ENCODE results near the gene MACROD2.
"Not testable (repeated sequence)": the region's sequence is repeated elsewhere in the genome, so short reads cannot be mapped to it uniquely, and the experiment has no call there.

MACROD2 gene

GRCh38 chr20:15332711-15333160 is 1337.4 kb downstream of the MACROD2 start:
- DNase-seq (ENCODE audit: low read depth, low spot score) = no peak

GRCh38 chr20:15333170-15333569 is 1337.9 kb downstream of the MACROD2 start:
- DNase-seq (ENCODE audit: low read depth, low spot score) = no peak

GRCh38 chr20:15336011-15336410 is 1340.7 kb downstream of the MACROD2 start:
- DNase-seq (ENCODE audit: low read depth, low spot score) = no peak

- no peak for DNase-seq (ENCODE audit: low read depth, low spot score)
These were observed 1341.2 kb downstream of the MACROD2 start for GRCh38 chr20:15336536-15336935.

- no peak for DNase-seq (ENCODE audit: low read depth, low spot score)
These were observed 1343.9 kb downstream of the MACROD2 start for GRCh38 chr20:15339264-15339663.

GRCh38 chr20:15342991-15343523 is 1347.7 kb downstream of the MACROD2 start:
- DNase-seq (ENCODE audit: low read depth, low spot score) = no peak

GRCh38 chr20:15345287-15345686 is 1350.0 kb downstream of the MACROD2 start:
- DNase-seq (ENCODE audit: low read depth, low spot score) = no peak

- DNase-seq (ENCODE audit: low read depth, low spot score) = no peak
These were observed 1351.5 kb downstream of the MACROD2 start for GRCh38 chr20:15346657-15347280.

- DNase-seq (ENCODE audit: low read depth, low spot score) = no peak
These were observed 1363.7 kb downstream of the MACROD2 start for GRCh38 chr20:15359056-15359455.

- no peak for DNase-seq (ENCODE audit: low read depth, low spot score)
These were observed 1367.5 kb downstream of the MACROD2 start for GRCh38 chr20:15362849-15363248.

GRCh38 chr20:15364781-15365180 is 1369.5 kb downstream of the MACROD2 start:
- no peak for DNase-seq (ENCODE audit: low read depth, low spot score)

GRCh38 chr20:15370370-15370769 is 1375.1 kb downstream of the MACROD2 start:
- no peak for DNase-seq (ENCODE audit: low read depth, low spot score)

GRCh38 chr20:15374682-15375081 is 1379.4 kb downstream of the MACROD2 start:
- no peak for DNase-seq (ENCODE audit: low read depth, low spot score)

- no peak for DNase-seq (ENCODE audit: low read depth, low spot score)
These were observed 1380.5 kb downstream of the MACROD2 start for GRCh38 chr20:15375836-15376235.

GRCh38 chr20:15377603-15378002 is 1382.3 kb downstream of the MACROD2 start:
- not testable (repeated sequence) for DNase-seq (ENCODE audit: low read depth, low spot score)

GRCh38 chr20:15378151-15378550 is 1382.8 kb downstream of the MACROD2 start:
- no peak for DNase-seq (ENCODE audit: low read depth, low spot score)

GRCh38 chr20:15379681-15380296 is 1384.5 kb downstream of the MACROD2 start:
- DNase-seq (ENCODE audit: low read depth, low spot score) = no peak

- no peak for DNase-seq (ENCODE audit: low read depth, low spot score)
These were observed 1385.5 kb downstream of the MACROD2 start for GRCh38 chr20:15380770-15381169.

- no peak for DNase-seq (ENCODE audit: low read depth, low spot score)
These were observed 1391.9 kb downstream of the MACROD2 start for GRCh38 chr20:15387228-15387627.

GRCh38 chr20:15395457-15395856 is 1400.1 kb downstream of the MACROD2 start:
- DNase-seq (ENCODE audit: low read depth, low spot score) = no peak

- no peak for DNase-seq (ENCODE audit: low read depth, low spot score)
These were observed 1400.7 kb downstream of the MACROD2 start for GRCh38 chr20:15396026-15396425.

GRCh38 chr20:15396900-15397299 is 1401.6 kb downstream of the MACROD2 start:
- peak; percentile 12 for DNase-seq (ENCODE audit: low read depth, low spot score)

GRCh38 chr20:15399781-15400180 is 1404.5 kb downstream of the MACROD2 start:
- no peak for DNase-seq (ENCODE audit: low read depth, low spot score)
